ENCODE data around the gene CT45A6.
"Not testable (repeated sequence)": the region's sequence is repeated elsewhere in the genome, so short reads cannot be mapped to it uniquely, and the experiment has no call there.

Gene CT45A6, protein sequence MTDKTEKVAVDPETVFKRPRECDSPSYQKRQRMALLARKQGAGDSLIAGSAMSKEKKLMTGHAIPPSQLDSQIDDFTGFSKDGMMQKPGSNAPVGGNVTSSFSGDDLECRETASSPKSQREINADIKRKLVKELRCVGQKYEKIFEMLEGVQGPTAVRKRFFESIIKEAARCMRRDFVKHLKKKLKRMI

DNA sequence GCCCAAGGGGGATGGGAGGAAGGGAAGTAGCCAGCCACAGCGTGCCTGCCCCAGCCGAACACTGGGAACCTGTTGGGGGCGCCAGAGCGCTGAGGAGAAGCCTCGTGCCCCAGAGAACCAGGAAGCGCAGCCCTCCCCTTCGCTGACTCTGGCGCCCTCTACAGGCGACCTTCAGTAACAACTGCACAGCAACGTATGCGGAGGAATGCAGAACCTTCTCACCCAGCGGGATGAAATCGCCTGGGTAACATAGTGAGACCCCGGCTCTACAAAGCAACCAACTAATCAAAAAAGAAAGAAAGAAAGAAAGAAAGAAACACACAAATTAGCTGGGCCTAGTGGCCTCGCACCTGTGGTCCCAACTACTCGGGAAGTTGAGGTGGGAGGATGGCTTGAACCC, at the start of gene CT45A6:
Gene CT45A6, minus strand, starts transcription at position 101 of the 400 bp plus-strand sequence. CDS start 3,794 bp downstream, outside the sequence.
- not testable (repeated sequence) for DNase-seq (ENCODE audit: low read depth)

DNA sequence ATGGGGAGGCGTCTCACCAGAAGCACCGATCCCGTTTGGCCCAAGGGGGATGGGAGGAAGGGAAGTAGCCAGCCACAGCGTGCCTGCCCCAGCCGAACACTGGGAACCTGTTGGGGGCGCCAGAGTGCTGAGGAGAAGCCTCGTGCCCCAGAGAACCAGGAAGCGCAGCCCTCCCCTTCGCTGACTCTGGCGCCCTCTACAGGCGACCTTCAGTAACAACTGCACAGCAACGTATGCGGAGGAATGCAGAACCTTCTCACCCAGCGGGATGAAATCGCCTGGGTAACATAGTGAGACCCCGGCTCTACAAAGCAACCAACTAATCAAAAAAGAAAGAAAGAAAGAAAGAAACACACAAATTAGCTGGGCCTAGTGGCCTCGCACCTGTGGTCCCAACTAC, 34.6 kb upstream of the CT45A6 start, which contains the start of gene CT45A7:
Gene CT45A7, minus strand, starts transcription at position 101 of the 400 bp plus-strand sequence. CDS start 3,747 bp downstream, outside the sequence.
- DNase-seq (ENCODE audit: low read depth): not testable (repeated sequence)

DNA sequence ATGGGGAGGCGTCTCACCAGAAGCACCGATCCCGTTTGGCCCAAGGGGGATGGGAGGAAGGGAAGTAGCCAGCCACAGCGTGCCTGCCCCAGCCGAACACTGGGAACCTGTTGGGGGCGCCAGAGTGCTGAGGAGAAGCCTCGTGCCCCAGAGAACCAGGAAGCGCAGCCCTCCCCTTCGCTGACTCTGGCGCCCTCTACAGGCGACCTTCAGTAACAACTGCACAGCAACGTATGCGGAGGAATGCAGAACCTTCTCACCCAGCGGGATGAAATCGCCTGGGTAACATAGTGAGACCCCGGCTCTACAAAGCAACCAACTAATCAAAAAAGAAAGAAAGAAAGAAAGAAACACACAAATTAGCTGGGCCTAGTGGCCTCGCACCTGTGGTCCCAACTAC, 17.3 kb upstream of the CT45A6 start, which contains the start of gene CT45A2:
Gene CT45A2, minus strand, starts transcription at position 101 of the 400 bp plus-strand sequence. CDS start 3,747 bp downstream, outside the sequence.
- not testable (repeated sequence) for DNase-seq (ENCODE audit: low read depth)

DNA sequence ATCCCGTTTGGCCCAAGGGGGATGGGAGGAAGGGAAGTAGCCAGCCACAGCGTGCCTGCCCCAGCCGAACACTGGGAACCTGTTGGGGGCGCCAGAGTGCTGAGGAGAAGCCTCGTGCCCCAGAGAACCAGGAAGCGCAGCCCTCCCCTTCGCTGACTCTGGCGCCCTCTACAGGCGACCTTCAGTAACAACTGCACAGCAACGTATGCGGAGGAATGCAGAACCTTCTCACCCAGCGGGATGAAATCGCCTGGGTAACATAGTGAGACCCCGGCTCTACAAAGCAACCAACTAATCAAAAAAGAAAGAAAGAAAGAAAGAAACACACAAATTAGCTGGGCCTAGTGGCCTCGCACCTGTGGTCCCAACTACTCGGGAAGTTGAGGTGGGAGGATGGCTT, 17.2 kb downstream of the CT45A6 start, which contains the start of gene CT45A5:
Gene CT45A5, minus strand, starts transcription at position 101 of the 400 bp plus-strand sequence. CDS start 3,774 bp downstream, outside the sequence.
- not testable (repeated sequence) for DNase-seq (ENCODE audit: low read depth)

DNA sequence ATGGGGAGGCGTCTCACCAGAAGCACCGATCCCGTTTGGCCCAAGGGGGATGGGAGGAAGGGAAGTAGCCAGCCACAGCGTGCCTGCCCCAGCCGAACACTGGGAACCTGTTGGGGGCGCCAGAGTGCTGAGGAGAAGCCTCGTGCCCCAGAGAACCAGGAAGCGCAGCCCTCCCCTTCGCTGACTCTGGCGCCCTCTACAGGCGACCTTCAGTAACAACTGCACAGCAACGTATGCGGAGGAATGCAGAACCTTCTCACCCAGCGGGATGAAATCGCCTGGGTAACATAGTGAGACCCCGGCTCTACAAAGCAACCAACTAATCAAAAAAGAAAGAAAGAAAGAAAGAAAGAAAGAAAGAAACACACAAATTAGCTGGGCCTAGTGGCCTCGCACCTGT, 34.5 kb downstream of the CT45A6 start, which contains the start of gene CT45A3:
Gene CT45A3, minus strand, starts transcription at position 101 of the 400 bp plus-strand sequence. CDS start 3,747 bp downstream, outside the sequence.
- not testable (repeated sequence) for DNase-seq (ENCODE audit: low read depth)

DNA sequence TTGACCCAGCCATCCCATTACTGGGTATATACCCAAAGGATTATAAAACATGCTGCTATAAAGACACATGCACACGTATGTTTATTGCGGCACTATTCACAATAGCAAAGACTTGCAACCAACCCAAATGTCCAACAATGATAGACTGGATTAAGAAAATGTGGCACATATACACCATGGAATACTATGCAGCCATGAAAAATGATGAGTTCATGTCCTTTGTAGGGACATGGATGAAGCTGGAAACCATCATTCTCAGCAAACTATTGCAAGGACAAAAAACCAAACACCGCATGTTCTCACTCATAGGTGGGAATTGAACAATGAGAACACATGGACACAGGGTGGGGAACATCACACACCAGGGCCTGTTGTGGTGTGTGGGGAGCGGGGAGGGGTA, 57.8 kb downstream of the CT45A6 start:
- DNase-seq (ENCODE audit: low read depth): not testable (repeated sequence)
